ENCODE measurements around the gene FGF12. TPM values are rescaled to one million over a fixed set of nuclear protein-coding genes. Genes with fewer than 3 reads are reported as not detected.

The FGF12 gene
- total and polyA plus RNA-seq, 2 donors (not counting 1 experiment from before 2014, with no cell fraction given) = 0.03 TPM; not detected in 1

- ChIA-PET POLR2A (no interaction called here), CTCF (no interaction called here)
- H3K27ac Mint-ChIP-seq = no peak overlapping the region
- H3K27me3 Mint-ChIP-seq = no peaks in the 10 kb centered on the region
- DNase-seq = no peak
- Histone ChIP-seq H3K4me1 (ENCODE audit: control insufficient read depth in 2 of 2, insufficient read depth in 2 of 2, low read length in 2 of 2) (peaks cover 0 to 3% of the 10 kb centered on the region in 2 donors), H2AFZ (ENCODE audit: insufficient read depth, low read depth, low read length, poor library complexity, severe bottlenecking) (no peak overlapping the region), H3K79me2 (ENCODE audit: control insufficient read depth, insufficient read depth, low read length) (no peaks in the 10 kb centered on the region), H3K9ac (ENCODE audit: low read length) (no peak overlapping the region), H3K4me3 (ENCODE audit: control extremely low read depth in 1 of 5, extremely low read depth in 1 of 5, insufficient read depth in 1 of 5, low read depth in 2 of 5, low read length in 4 of 5) (no peak overlapping the region), H3K36me3 (replicated peaks in 1 of 2; ENCODE audit: control extremely low read depth in 1 of 2, control insufficient read depth in 1 of 2, extremely low read depth in 1 of 2, insufficient read depth in 2 of 2, low read length in 1 of 2) (no peaks in the 10 kb centered on the region), H4K20me1 (ENCODE audit: control insufficient read depth, insufficient read depth, low read length, poor library complexity, severe bottlenecking) (no peaks in the 10 kb centered on the region), H3K4me2 (replicated peaks; ENCODE audit: low read depth, low read length, poor library complexity, severe bottlenecking) (no peak overlapping the region), H3K9me3 (ENCODE audit: control extremely low read depth in 1 of 3, control insufficient read depth in 2 of 3, insufficient read depth in 1 of 3, low read length in 2 of 3) (no peaks in the 10 kb centered on the region), H3K27me3 (replicated peaks in 1 of 4; ENCODE audit: control extremely low read depth in 1 of 4, control insufficient read depth in 3 of 4, insufficient read depth in 4 of 4, low read length in 3 of 4) (no peaks in the 10 kb centered on the region), H3K27ac (ENCODE audit: low read length in 2 of 2) (no peak overlapping the region)
- intact Hi-C loops (cut with micrococcal nuclease) = no loop called here
- ATAC-seq (ENCODE audit: low read depth) = no peak
- no peak overlapping the region for H3K4me3 Mint-ChIP-seq
- peaks cover 13% of the 10 kb centered on the region for H3K4me1 Mint-ChIP-seq
- no CpG with 5 or more reads among the region's 4 CpGs for WGBS (ENCODE audit: insufficient coverage)
- no peaks in the 10 kb centered on the region for H3K9me3 Mint-ChIP-seq (ENCODE audit: insufficient read depth)
- TF ChIP-seq CTCF (IDR thresholded peaks at IDR 0.05) = no peak
- TF ChIP-seq EZH2 (IDR thresholded peaks at IDR 0.05; ENCODE audit: borderline replicate concordance, insufficient read depth, low read depth, low read length, poor library complexity, severe bottlenecking) = no peak
Observed at GRCh38 chr3:192128060-192128459, 599.3 kb downstream of the FGF12 start.

- Mint-ChIP-seq H3K27me3 (no peaks in the 10 kb centered on the region), H3K9me3 (ENCODE audit: insufficient read depth) (no peaks in the 10 kb centered on the region), H3K4me3 (peak overlapping the region; percentile 75), H3K27ac (peak overlapping the region; percentile 73), H3K4me1 (peaks cover 12% of the 10 kb centered on the region)
- H4K20me1 ChIP-seq (ENCODE audit: control insufficient read depth, insufficient read depth, low read length, poor library complexity, severe bottlenecking) = no peaks in the 10 kb centered on the region
- ATAC-seq (ENCODE audit: low read depth) (peak; percentile 56), DNase-seq (peak; percentile 27)
- H3K36me3 ChIP-seq (replicated peaks in 1 of 2; ENCODE audit: control extremely low read depth in 1 of 2, control insufficient read depth in 1 of 2, extremely low read depth in 1 of 2, insufficient read depth in 2 of 2, low read length in 1 of 2) = no peaks in the 10 kb centered on the region
- peaks cover 0 to 6% of the 10 kb centered on the region in 2 donors for H3K4me1 ChIP-seq (ENCODE audit: control insufficient read depth in 2 of 2, insufficient read depth in 2 of 2, low read length in 2 of 2)
- H2AFZ ChIP-seq (ENCODE audit: insufficient read depth, low read depth, low read length, poor library complexity, severe bottlenecking) = no peak overlapping the region
- no peak for TF ChIP-seq EZH2 (IDR thresholded peaks at IDR 0.05; ENCODE audit: borderline replicate concordance, insufficient read depth, low read depth, low read length, poor library complexity, severe bottlenecking)
- H3K4me3 ChIP-seq (ENCODE audit: control extremely low read depth in 1 of 5, extremely low read depth in 1 of 5, insufficient read depth in 1 of 5, low read depth in 2 of 5, low read length in 4 of 5) = peak overlapping the region in 3 of 5 experiments; percentile 16 to 35 (median 35)
- ChIA-PET POLR2A (no interaction called here), CTCF (no interaction called here)
- WGBS (ENCODE audit: insufficient coverage) = 77% methylated on average over 10 of the region's 13 CpGs
- intact Hi-C loops (cut with micrococcal nuclease) = no loop called here
- no peak overlapping the region for H3K27ac ChIP-seq (ENCODE audit: low read length in 2 of 2)
- no peaks in the 10 kb centered on the region for H3K79me2 ChIP-seq (ENCODE audit: control insufficient read depth, insufficient read depth, low read length)
- H3K9ac ChIP-seq (ENCODE audit: low read length) = peak overlapping the region; percentile 40
- H3K9me3 ChIP-seq (ENCODE audit: control extremely low read depth in 1 of 3, control insufficient read depth in 2 of 3, insufficient read depth in 1 of 3, low read length in 2 of 3) = no peaks in the 10 kb centered on the region
- H3K4me2 ChIP-seq (replicated peaks; ENCODE audit: low read depth, low read length, poor library complexity, severe bottlenecking) = peak overlapping the region; percentile 46
- no peaks in the 10 kb centered on the region for H3K27me3 ChIP-seq (replicated peaks in 1 of 4; ENCODE audit: control extremely low read depth in 1 of 4, control insufficient read depth in 3 of 4, insufficient read depth in 4 of 4, low read length in 3 of 4)
Observed at GRCh38 chr3:192122832-192123594, 604.3 kb downstream of the FGF12 start.
